GM10266 (cell line): ENCODE measurements around the gene SLC24A5.
A peak's percentile ranks its signal among the peaks of the same experiment; 100 is the strongest.

Experiments
- DNase-seq: peaks from one replicate; pipeline ENCODE4 v3.0.0; 2012; ENCODE audit errors: extremely low spot score
- CTCF ChIP-seq: IDR thresholded peaks from 2 replicates; pipeline ENCODE4 v1.5.1; 2012; ENCODE audit warnings: mild to moderate bottlenecking, low read depth; ENCODE audit not compliant: control insufficient read depth, insufficient read depth; ENCODE audit errors: missing control alignments

SLC24A5 gene

GRCh38 chr15:48178648-48178931, 57.8 kb downstream of the SLC24A5 start:
- no peak for TF ChIP-seq CTCF
- no peak for DNase-seq

DNA sequence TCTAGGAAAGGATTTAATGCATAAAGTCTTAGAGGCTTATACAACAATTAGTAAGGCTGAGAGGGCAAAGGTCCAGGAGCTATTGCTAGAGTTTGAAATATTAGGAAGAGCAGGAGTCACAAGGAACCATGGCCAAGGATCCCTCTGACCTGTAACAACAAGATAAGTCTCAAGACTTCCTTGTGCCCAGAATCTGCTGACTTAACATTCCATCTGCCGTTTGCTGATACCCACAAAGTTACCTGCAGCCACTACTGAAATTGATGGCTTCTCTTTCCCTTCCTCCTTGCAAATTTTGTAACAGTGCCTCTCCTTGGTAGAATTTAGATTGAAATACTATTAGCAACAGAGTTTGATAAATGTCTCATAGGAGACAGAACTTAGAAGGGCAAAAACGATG, 62.0 kb downstream of the SLC24A5 start:
- no peak for DNase-seq
- no peak for TF ChIP-seq CTCF

DNA sequence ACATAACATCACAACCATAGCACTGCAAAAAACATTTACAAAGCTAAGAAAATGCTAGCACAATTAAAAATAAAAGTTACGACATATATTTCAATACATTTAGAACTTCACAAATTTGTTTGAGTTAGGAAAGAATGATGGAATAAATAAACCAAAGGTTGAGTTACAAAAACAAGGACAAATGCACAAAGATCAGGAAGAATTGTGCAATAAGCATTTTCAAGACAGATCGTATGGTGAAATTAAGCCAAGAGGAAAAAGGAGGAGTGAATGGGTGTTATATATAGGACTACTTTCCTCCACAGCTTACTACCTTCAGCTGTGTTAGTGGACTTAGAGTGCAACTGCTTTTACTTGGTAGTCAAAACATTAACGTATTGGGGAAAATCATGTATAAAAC, 64.7 kb downstream of the SLC24A5 start:
- no peak for DNase-seq
- TF ChIP-seq CTCF = no peak

- no peak for TF ChIP-seq CTCF
These were observed 65.5 kb downstream of the SLC24A5 start for GRCh38 chr15:48186271-48186670.

DNA sequence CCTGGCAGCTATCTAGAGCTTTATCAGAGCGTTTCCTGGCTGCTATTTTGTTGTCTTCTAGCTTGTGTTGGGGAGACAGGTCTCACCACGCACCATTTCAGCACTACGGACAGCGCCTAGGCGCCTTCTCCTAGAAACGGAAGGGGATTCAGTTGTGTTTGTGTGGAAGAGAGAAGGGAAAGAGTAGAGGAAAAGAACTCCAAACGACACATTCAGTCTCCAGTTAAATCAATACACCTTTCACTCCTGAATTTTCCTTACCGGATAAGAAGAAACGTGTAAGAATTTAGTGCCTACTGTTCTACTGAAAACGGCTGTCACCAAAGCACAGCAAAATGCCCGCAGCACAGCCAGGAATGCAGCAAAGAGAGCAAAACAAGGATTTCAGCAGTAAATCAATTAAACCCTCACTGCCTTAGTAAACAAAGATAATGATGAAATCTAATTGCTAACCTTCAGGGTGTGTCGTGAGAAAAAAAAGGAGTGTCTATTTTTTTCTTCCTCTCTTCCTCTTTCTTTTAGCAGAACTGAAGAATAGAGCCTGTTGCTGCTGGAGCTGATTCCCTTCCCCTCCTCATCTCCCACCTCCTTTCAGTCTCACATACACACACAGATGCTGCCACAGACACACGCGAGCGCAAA, 70.3 kb downstream of the SLC24A5 start:
- peak; percentile 33 for DNase-seq
- TF ChIP-seq CTCF = no peak

More at GRCh38 chr15:48186271-48186670, 65.5 kb downstream of the SLC24A5 start:
- no peak for DNase-seq

DNA sequence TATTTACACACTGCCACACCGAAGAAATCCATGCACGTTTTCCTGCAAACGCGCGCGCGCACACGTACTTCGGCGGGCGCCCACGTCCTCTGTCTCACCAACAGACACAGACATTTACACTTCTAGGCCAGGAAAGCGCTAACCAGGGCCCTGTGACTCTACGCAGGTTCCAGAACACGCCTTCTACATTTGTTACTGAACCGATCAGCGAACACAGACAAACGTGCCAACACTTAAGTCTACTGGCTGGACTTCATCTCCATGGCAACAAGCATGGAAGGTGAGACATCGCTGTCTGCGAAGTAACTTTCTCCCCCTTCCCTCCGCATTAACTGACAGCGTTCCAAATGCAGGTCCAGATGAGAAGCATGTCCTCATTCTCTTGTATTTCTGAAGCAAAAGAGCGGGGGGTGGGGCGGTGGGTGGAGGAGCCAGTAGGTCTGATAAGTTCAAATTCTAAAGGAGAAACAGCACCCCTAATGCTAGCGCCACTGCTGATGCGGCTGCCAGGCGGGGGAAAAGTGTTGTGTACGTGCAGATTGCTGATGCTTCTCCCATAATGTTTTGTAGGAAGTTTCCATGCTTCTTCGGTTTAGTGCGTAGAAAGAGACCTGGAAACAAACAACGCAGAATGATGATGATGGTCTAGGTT, 70.9 kb downstream of the SLC24A5 start, which contains the start of gene CTXN2:
Gene CTXN2, plus strand, starts transcription at position 92 of the 652 bp plus-strand sequence. CDS start 9,636 bp downstream, outside the sequence.
- TF ChIP-seq CTCF = no peak
- no peak for DNase-seq
